Stimulated activated naive CD8-positive, alpha-beta T cell treated with anti-CD3 and anti-CD28 coated beads, Interleukin-15, amount 100 ng/mL, for 72 hours (primary cell): Measurements from ENCODE around the gene TMEM44.
A peak's percentile ranks its signal among the peaks of the same experiment; 100 is the strongest.
"Not testable (repeated sequence)": the region's sequence is repeated elsewhere in the genome, so short reads cannot be mapped to it uniquely, and the experiment has no call there.

ENCODE experiments used
- ATAC-seq: fragments of 150-1000 bp; cut with Tn5 transposase; 2 replicates; pipeline ENCODE4 v1.10.0; 2021; ENCODE audit warnings: mild to moderate bottlenecking, moderate library complexity
- DNase-seq, 2 donors: peaks; one replicate each; pipeline ENCODE4 v3.0.0; 2021 to 2022
- H3K27ac Mint-ChIP-seq, 2 donors: one replicate each; pipeline ENCODE4 v1.8.0; 2022; ENCODE audit warnings: mild to moderate bottlenecking in 2 of 2, mixed read lengths in 2 of 2, moderate library complexity in 2 of 2
- H3K27me3 Mint-ChIP-seq: one replicate; pipeline ENCODE4 v1.8.0; 2022; ENCODE audit warnings: mixed read lengths
- H3K4me1 Mint-ChIP-seq: one replicate; pipeline ENCODE4 v1.8.0; 2022; ENCODE audit warnings: mild to moderate bottlenecking, mixed read lengths
- H3K4me3 Mint-ChIP-seq, 2 donors: one replicate each; pipeline ENCODE4 v1.8.0; 2022; ENCODE audit warnings: mild to moderate bottlenecking in 2 of 2, mixed read lengths in 2 of 2, moderate library complexity in 1 of 2
- H3K9me3 Mint-ChIP-seq, 2 donors: one replicate each; pipeline ENCODE4 v1.8.0; 2022; ENCODE audit warnings: mixed read lengths in 2 of 2

The TMEM44 gene

GRCh38 chr3:194562986-194563385, 70.2 kb downstream of the TMEM44 start:
- Mint-ChIP-seq H3K4me1 (peaks cover 6% of the 10 kb centered on the region), H3K27me3 (peaks cover 6% of the 10 kb centered on the region), H3K4me3 (no peak overlapping the region), H3K27ac (no peak overlapping the region), H3K9me3 (no peaks in the 10 kb centered on the region)
- DNase-seq (no peak), ATAC-seq (no peak)

GRCh38 chr3:194561306-194561974, 71.8 kb downstream of the TMEM44 start:
- DNase-seq (no peak), ATAC-seq (no peak)
- H3K4me3 Mint-ChIP-seq: no peak overlapping the region
- H3K27ac Mint-ChIP-seq: no peak overlapping the region
- peaks cover 13% of the 10 kb centered on the region for H3K4me1 Mint-ChIP-seq
- no peaks in the 10 kb centered on the region for H3K9me3 Mint-ChIP-seq
- H3K27me3 Mint-ChIP-seq: no peaks in the 10 kb centered on the region

GRCh38 chr3:194560047-194560446, 73.2 kb downstream of the TMEM44 start:
- H3K9me3 Mint-ChIP-seq: no peaks in the 10 kb centered on the region
- H3K4me1 Mint-ChIP-seq: peaks cover 14% of the 10 kb centered on the region
- H3K27ac Mint-ChIP-seq: no peak overlapping the region
- no peak for DNase-seq
- no peaks in the 10 kb centered on the region for H3K27me3 Mint-ChIP-seq
- ATAC-seq: no peak
- no peak overlapping the region for H3K4me3 Mint-ChIP-seq

GRCh38 chr3:194559530-194559929, 73.7 kb downstream of the TMEM44 start:
- Mint-ChIP-seq H3K4me3 (no peak overlapping the region), H3K27me3 (no peaks in the 10 kb centered on the region), H3K27ac (no peak overlapping the region), H3K9me3 (no peaks in the 10 kb centered on the region), H3K4me1 (peaks cover 14% of the 10 kb centered on the region)
- DNase-seq (no peak), ATAC-seq (no peak)

GRCh38 chr3:194556086-194557056, 76.8 kb downstream of the TMEM44 start:
- H3K27me3 Mint-ChIP-seq: no peaks in the 10 kb centered on the region
- H3K27ac Mint-ChIP-seq: peak overlapping the region; percentile 4 to 67
- no peaks in the 10 kb centered on the region for H3K9me3 Mint-ChIP-seq
- DNase-seq: no peak
- H3K4me3 Mint-ChIP-seq: peak overlapping the region; percentile 71
- peak; percentile 26 for ATAC-seq
- H3K4me1 Mint-ChIP-seq: peaks cover 8% of the 10 kb centered on the region

- Mint-ChIP-seq H3K9me3 (no peaks in the 10 kb centered on the region), H3K4me1 (peaks cover 8% of the 10 kb centered on the region), H3K27me3 (no peaks in the 10 kb centered on the region), H3K4me3 (no peak overlapping the region), H3K27ac (no peak overlapping the region)
- DNase-seq (no peak), ATAC-seq (no peak)
Observed at GRCh38 chr3:194555175-194556062, 77.8 kb downstream of the TMEM44 start.

GRCh38 chr3:194554473-194555123, 78.6 kb downstream of the TMEM44 start:
- H3K4me3 Mint-ChIP-seq: no peak overlapping the region
- peaks cover 8% of the 10 kb centered on the region for H3K4me1 Mint-ChIP-seq
- H3K27ac Mint-ChIP-seq: no peak overlapping the region
- DNase-seq (no peak), ATAC-seq (no peak)
- H3K9me3 Mint-ChIP-seq: no peaks in the 10 kb centered on the region
- H3K27me3 Mint-ChIP-seq: no peaks in the 10 kb centered on the region

GRCh38 chr3:194552327-194552949, 80.8 kb downstream of the TMEM44 start:
- no peak for ATAC-seq
- H3K27ac Mint-ChIP-seq: no peak overlapping the region
- H3K4me1 Mint-ChIP-seq: peaks cover 8% of the 10 kb centered on the region
- H3K9me3 Mint-ChIP-seq: peaks cover 3% of the 10 kb centered on the region in 2 donors
- H3K27me3 Mint-ChIP-seq: no peaks in the 10 kb centered on the region
- DNase-seq: no peak
- H3K4me3 Mint-ChIP-seq: no peak overlapping the region

- Mint-ChIP-seq H3K9me3 (peaks cover 7 to 8% of the 10 kb centered on the region in 2 donors), H3K4me3 (no peak overlapping the region), H3K27me3 (no peaks in the 10 kb centered on the region), H3K4me1 (no peaks in the 10 kb centered on the region), H3K27ac (peak overlapping the region in 1 of 2 donors; percentile 43)
- ATAC-seq (no peak), DNase-seq (no peak)
Observed at GRCh38 chr3:194549853-194550252, 83.4 kb downstream of the TMEM44 start.

- Mint-ChIP-seq H3K27me3 (no peaks in the 10 kb centered on the region), H3K4me3 (no peak overlapping the region), H3K27ac (peak overlapping the region in 1 of 2 donors; percentile 37), H3K9me3 (peaks cover 7 to 8% of the 10 kb centered on the region in 2 donors), H3K4me1 (no peaks in the 10 kb centered on the region)
- ATAC-seq: no peak
- DNase-seq: no peak
Observed at GRCh38 chr3:194548346-194549321, 84.6 kb downstream of the TMEM44 start.

GRCh38 chr3:194547042-194547441, 86.2 kb downstream of the TMEM44 start:
- Mint-ChIP-seq H3K4me1 (no peaks in the 10 kb centered on the region), H3K27me3 (no peaks in the 10 kb centered on the region), H3K9me3 (peaks cover 7 to 8% of the 10 kb centered on the region in 2 donors), H3K27ac (no peak overlapping the region), H3K4me3 (no peak overlapping the region)
- ATAC-seq (no peak), DNase-seq (no peak)

- not testable (repeated sequence) for H3K4me1 Mint-ChIP-seq, ATAC-seq, H3K27me3 Mint-ChIP-seq, H3K27ac Mint-ChIP-seq, DNase-seq, H3K9me3 Mint-ChIP-seq, H3K4me3 Mint-ChIP-seq
Observed at GRCh38 chr3:194545538-194545937, 87.7 kb downstream of the TMEM44 start.

GRCh38 chr3:194543550-194543949, 89.7 kb downstream of the TMEM44 start:
- DNase-seq (no peak), ATAC-seq (no peak)
- peaks cover 13% of the 10 kb centered on the region for H3K4me1 Mint-ChIP-seq
- peaks cover 7 to 8% of the 10 kb centered on the region in 2 donors for H3K9me3 Mint-ChIP-seq
- no peak overlapping the region for H3K27ac Mint-ChIP-seq
- no peak overlapping the region for H3K4me3 Mint-ChIP-seq
- H3K27me3 Mint-ChIP-seq: no peaks in the 10 kb centered on the region

- ATAC-seq (peak; percentile 66), DNase-seq (no peak)
- H3K4me3 Mint-ChIP-seq: no peak overlapping the region
- no peak overlapping the region for H3K27ac Mint-ChIP-seq
- H3K27me3 Mint-ChIP-seq: no peaks in the 10 kb centered on the region
- peaks cover 22% of the 10 kb centered on the region for H3K4me1 Mint-ChIP-seq
- H3K9me3 Mint-ChIP-seq: no peaks in the 10 kb centered on the region
Observed at GRCh38 chr3:194541483-194541882, 91.7 kb downstream of the TMEM44 start.
